ENCODE measurements around the gene SOWAHA.

SOWAHA gene

DNA sequence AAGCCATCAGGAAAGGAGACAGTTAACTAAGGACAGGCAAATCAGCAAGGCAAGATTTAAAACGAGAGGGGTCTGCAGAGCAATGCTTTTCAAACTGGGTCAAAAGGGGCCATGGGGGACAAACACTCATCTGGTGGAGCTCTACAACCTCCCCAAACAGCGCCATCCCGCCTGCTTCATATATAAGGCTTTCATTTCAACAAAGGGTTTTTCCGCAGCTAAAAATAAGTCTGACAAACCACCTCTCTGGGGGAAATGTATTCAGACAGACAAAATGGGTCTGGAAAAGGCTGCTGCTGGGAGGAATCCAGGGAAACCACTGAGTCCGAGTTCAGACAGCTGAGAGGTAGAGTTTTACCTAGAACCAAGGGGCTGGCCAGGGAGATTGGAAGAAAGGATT lies 27.7 kb upstream of the SOWAHA start:
- H3K27ac ChIP-seq, result no peak overlapping the region
- TF ChIP-seq ZFX (IDR thresholded peaks at IDR 0.05) (no peak), CTCF (conservative IDR thresholded peaks at IDR 0.05) (no peak)

- no peak overlapping the region for H3K27ac ChIP-seq
- TF ChIP-seq CTCF (conservative IDR thresholded peaks at IDR 0.05) (no peak), ZFX (IDR thresholded peaks at IDR 0.05) (no peak)
These were observed 27.2 kb upstream of the SOWAHA start for GRCh38 chr5:132785864-132786263.

DNA sequence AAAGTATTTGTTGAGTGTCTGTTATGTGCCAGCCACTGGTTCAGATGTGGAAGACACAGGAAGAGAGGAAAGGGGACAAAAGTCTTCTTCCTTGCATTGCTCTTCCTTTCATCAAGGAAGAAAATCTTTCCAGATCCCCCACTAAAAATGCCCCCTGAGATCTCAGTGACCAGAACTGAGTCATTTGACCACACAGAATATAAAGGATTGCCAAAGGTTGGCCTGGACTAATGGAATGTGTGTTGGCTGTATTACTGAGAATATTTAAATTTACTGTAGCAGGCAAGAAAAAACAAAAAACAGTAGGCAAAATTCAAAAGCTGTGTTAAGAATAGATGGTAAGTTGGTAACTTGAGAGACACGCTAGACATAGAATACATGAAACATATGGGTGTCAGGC lies 26.0 kb upstream of the SOWAHA start:
- H3K27ac ChIP-seq, result no peak overlapping the region
- TF ChIP-seq ZFX (IDR thresholded peaks at IDR 0.05), result no peak
- TF ChIP-seq CTCF (conservative IDR thresholded peaks at IDR 0.05), result no peak

DNA sequence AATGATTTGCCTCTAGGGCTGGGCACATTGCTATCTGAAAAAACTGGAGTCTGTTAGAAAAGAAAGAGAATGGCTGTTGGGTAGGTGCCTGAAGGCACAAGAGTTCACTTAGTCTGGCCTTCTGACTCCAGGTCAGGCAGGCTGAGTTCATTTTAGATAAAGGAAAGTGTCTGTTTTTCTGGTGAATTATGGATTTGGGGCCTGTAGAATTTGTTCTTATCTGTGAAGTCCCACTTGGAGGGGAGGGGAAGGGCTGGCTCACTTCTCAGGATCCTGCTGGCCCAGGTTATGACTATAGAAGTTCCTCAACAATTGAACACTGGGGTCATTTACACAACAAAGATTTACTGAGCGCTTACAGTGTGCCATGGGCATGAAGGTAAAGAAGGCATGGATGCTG lies 24.6 kb upstream of the SOWAHA start:
- H3K27ac ChIP-seq, result no peak overlapping the region
- TF ChIP-seq CTCF (conservative IDR thresholded peaks at IDR 0.05), result no peak
- TF ChIP-seq ZFX (IDR thresholded peaks at IDR 0.05), result no peak

GRCh38 chr5:132788990-132789886 lies 23.9 kb upstream of the SOWAHA start:
- no peak overlapping the region for H3K27ac ChIP-seq
- TF ChIP-seq CTCF (conservative IDR thresholded peaks at IDR 0.05), result no peak

GRCh38 chr5:132790201-132790865 lies 22.8 kb upstream of the SOWAHA start:
- no peak overlapping the region for H3K27ac ChIP-seq
- TF ChIP-seq ZFX (IDR thresholded peaks at IDR 0.05) (no peak), CTCF (conservative IDR thresholded peaks at IDR 0.05) (no peak)

DNA sequence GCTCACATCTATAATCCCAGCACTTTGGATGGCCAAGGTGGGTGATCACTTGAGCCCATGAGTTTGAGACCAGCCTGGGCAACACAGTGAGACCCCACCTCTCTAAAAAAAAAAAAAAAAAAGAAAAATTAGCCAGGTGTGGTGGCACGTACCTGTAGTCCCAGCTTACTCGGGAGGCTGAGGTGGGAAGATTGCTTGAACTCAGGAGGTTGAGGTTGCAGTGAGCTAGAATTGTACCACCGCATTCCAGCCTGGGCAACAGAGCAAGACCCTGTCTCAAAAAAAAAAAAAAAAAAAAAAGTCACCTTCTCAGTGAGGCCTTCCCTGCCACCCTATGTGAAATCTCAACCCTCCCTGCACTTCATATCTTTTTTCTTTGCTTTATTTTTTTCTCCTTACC lies 22.1 kb upstream of the SOWAHA start:
- TF ChIP-seq CTCF (conservative IDR thresholded peaks at IDR 0.05) (no peak), ZFX (IDR thresholded peaks at IDR 0.05) (no peak)
- H3K27ac ChIP-seq, result no peak overlapping the region

All from C4-2B (cell line).